Dendritic cell treated with granulocyte-macrophage colony-stimulating factor and Interleukin-4, amounts not matched to agents 40 ng/mL and 50 ng/mL, for 4 days (primary cell): ENCODE measurements around the gene AFF3.
"Not testable (repeated sequence)": the region's sequence is repeated elsewhere in the genome, so short reads cannot be mapped to it uniquely, and the experiment has no call there.

Experiments
- H3K27ac Mint-ChIP-seq: one replicate; pipeline ENCODE4 v1.8.0; 2022; ENCODE audit warnings: mild to moderate bottlenecking, mixed read lengths
- H3K27me3 Mint-ChIP-seq: one replicate; pipeline ENCODE4 v1.8.0; 2022; ENCODE audit warnings: mild to moderate bottlenecking, mixed read lengths
- H3K36me3 Mint-ChIP-seq: one replicate; pipeline ENCODE4 v1.8.0; 2022; ENCODE audit warnings: low read depth, mixed read lengths
- H3K4me1 Mint-ChIP-seq: one replicate; pipeline ENCODE4 v1.8.0; 2022; ENCODE audit warnings: low read depth, mixed read lengths
- H3K4me3 Mint-ChIP-seq: one replicate; pipeline ENCODE4 v1.8.0; 2022; ENCODE audit warnings: mild to moderate bottlenecking, moderate library complexity, mixed read lengths
- H3K9me3 Mint-ChIP-seq: one replicate; pipeline ENCODE4 v1.8.0; 2022; ENCODE audit warnings: mixed read lengths
- intact Hi-C: fragments of 100-400 bp; cut with micrococcal nuclease; formaldehyde crosslinking; loops from one replicate; pipeline ENCODE4 v1.15.0; 2022

Gene AFF3

GRCh38 chr2:99942561-99943347 lies 199.6 kb downstream of the AFF3 start:
- no peaks in the 10 kb centered on the region for H3K27me3 Mint-ChIP-seq
- H3K4me3 Mint-ChIP-seq = no peak overlapping the region
- peaks cover 8% of the 10 kb centered on the region for H3K9me3 Mint-ChIP-seq
- H3K36me3 Mint-ChIP-seq = no peaks in the 10 kb centered on the region
- peaks cover 10% of the 10 kb centered on the region for H3K4me1 Mint-ChIP-seq
- H3K27ac Mint-ChIP-seq = no peak overlapping the region
- intact Hi-C loops = no loop called here

- Mint-ChIP-seq H3K4me3 (no peak overlapping the region), H3K27ac (no peak overlapping the region), H3K9me3 (peaks cover 8% of the 10 kb centered on the region), H3K4me1 (peaks cover 10% of the 10 kb centered on the region), H3K36me3 (no peaks in the 10 kb centered on the region), H3K27me3 (no peaks in the 10 kb centered on the region)
- intact Hi-C loops = no loop called here
Measured at GRCh38 chr2:99940963-99941362, 201.4 kb downstream of the AFF3 start.

- Mint-ChIP-seq H3K4me3 (no peak overlapping the region), H3K27ac (no peak overlapping the region), H3K9me3 (peaks cover 8% of the 10 kb centered on the region), H3K36me3 (no peaks in the 10 kb centered on the region), H3K27me3 (no peaks in the 10 kb centered on the region), H3K4me1 (peaks cover 10% of the 10 kb centered on the region)
- intact Hi-C loops = no loop called here
Measured at GRCh38 chr2:99939135-99939534, 203.3 kb downstream of the AFF3 start.

GRCh38 chr2:99938250-99938649 lies 204.1 kb downstream of the AFF3 start:
- Mint-ChIP-seq H3K27me3 (no peaks in the 10 kb centered on the region), H3K9me3 (peaks cover 8% of the 10 kb centered on the region), H3K27ac (no peak overlapping the region), H3K4me1 (peaks cover 10% of the 10 kb centered on the region), H3K36me3 (no peaks in the 10 kb centered on the region), H3K4me3 (no peak overlapping the region)
- intact Hi-C loops = no loop called here

GRCh38 chr2:99936065-99936464 lies 206.3 kb downstream of the AFF3 start:
- no peaks in the 10 kb centered on the region for H3K36me3 Mint-ChIP-seq
- no peaks in the 10 kb centered on the region for H3K27me3 Mint-ChIP-seq
- no peak overlapping the region for H3K4me3 Mint-ChIP-seq
- no peak overlapping the region for H3K27ac Mint-ChIP-seq
- H3K9me3 Mint-ChIP-seq = no peaks in the 10 kb centered on the region
- H3K4me1 Mint-ChIP-seq = no peaks in the 10 kb centered on the region
- intact Hi-C loops = no loop called here

GRCh38 chr2:99935662-99936061 lies 206.7 kb downstream of the AFF3 start:
- H3K36me3 Mint-ChIP-seq = no peaks in the 10 kb centered on the region
- intact Hi-C loops = no loop called here
- H3K4me1 Mint-ChIP-seq = no peaks in the 10 kb centered on the region
- no peaks in the 10 kb centered on the region for H3K9me3 Mint-ChIP-seq
- H3K4me3 Mint-ChIP-seq = no peak overlapping the region
- H3K27ac Mint-ChIP-seq = no peak overlapping the region
- no peaks in the 10 kb centered on the region for H3K27me3 Mint-ChIP-seq

- no peak overlapping the region for H3K4me3 Mint-ChIP-seq
- no peaks in the 10 kb centered on the region for H3K27me3 Mint-ChIP-seq
- H3K36me3 Mint-ChIP-seq = no peaks in the 10 kb centered on the region
- H3K9me3 Mint-ChIP-seq = no peaks in the 10 kb centered on the region
- no peaks in the 10 kb centered on the region for H3K4me1 Mint-ChIP-seq
- no peak overlapping the region for H3K27ac Mint-ChIP-seq
- intact Hi-C loops = no loop called here
Measured at GRCh38 chr2:99933894-99934650, 208.3 kb downstream of the AFF3 start.

- H3K4me1 Mint-ChIP-seq, H3K36me3 Mint-ChIP-seq, H3K27ac Mint-ChIP-seq, H3K4me3 Mint-ChIP-seq, H3K27me3 Mint-ChIP-seq, intact Hi-C loops, H3K9me3 Mint-ChIP-seq: not testable (repeated sequence)
Measured at GRCh38 chr2:99933491-99933890, 208.9 kb downstream of the AFF3 start.

- H3K4me3 Mint-ChIP-seq = no peak overlapping the region
- no peaks in the 10 kb centered on the region for H3K9me3 Mint-ChIP-seq
- H3K4me1 Mint-ChIP-seq = peaks cover 11% of the 10 kb centered on the region
- H3K27ac Mint-ChIP-seq = no peak overlapping the region
- intact Hi-C loops = no loop called here
- H3K36me3 Mint-ChIP-seq = no peaks in the 10 kb centered on the region
- H3K27me3 Mint-ChIP-seq = no peaks in the 10 kb centered on the region
Measured at GRCh38 chr2:99928470-99929053, 213.8 kb downstream of the AFF3 start.

- H3K4me3 Mint-ChIP-seq, H3K36me3 Mint-ChIP-seq, intact Hi-C loops, H3K27me3 Mint-ChIP-seq, H3K9me3 Mint-ChIP-seq, H3K27ac Mint-ChIP-seq: not testable (repeated sequence)
- H3K4me1 Mint-ChIP-seq = peaks cover 11% of the 10 kb centered on the region
Measured at GRCh38 chr2:99927690-99928207, 214.6 kb downstream of the AFF3 start.

GRCh38 chr2:99926986-99927385 lies 215.4 kb downstream of the AFF3 start:
- H3K27me3 Mint-ChIP-seq = no peaks in the 10 kb centered on the region
- intact Hi-C loops = no loop called here
- no peak overlapping the region for H3K4me3 Mint-ChIP-seq
- H3K4me1 Mint-ChIP-seq = peaks cover 11% of the 10 kb centered on the region
- H3K27ac Mint-ChIP-seq = no peak overlapping the region
- H3K36me3 Mint-ChIP-seq = no peaks in the 10 kb centered on the region
- peaks cover 5% of the 10 kb centered on the region for H3K9me3 Mint-ChIP-seq

GRCh38 chr2:99925960-99926359 lies 216.4 kb downstream of the AFF3 start:
- intact Hi-C loops = no loop called here
- H3K27me3 Mint-ChIP-seq = no peaks in the 10 kb centered on the region
- peaks cover 11% of the 10 kb centered on the region for H3K4me1 Mint-ChIP-seq
- no peak overlapping the region for H3K4me3 Mint-ChIP-seq
- no peak overlapping the region for H3K27ac Mint-ChIP-seq
- H3K9me3 Mint-ChIP-seq = peaks cover 9% of the 10 kb centered on the region
- no peaks in the 10 kb centered on the region for H3K36me3 Mint-ChIP-seq

- Mint-ChIP-seq H3K9me3 (peaks cover 9% of the 10 kb centered on the region), H3K4me3 (no peak overlapping the region), H3K27ac (no peak overlapping the region), H3K4me1 (no peaks in the 10 kb centered on the region), H3K36me3 (no peaks in the 10 kb centered on the region), H3K27me3 (no peaks in the 10 kb centered on the region)
- intact Hi-C loops = no loop called here
Measured at GRCh38 chr2:99922664-99923063, 219.7 kb downstream of the AFF3 start.

- H3K4me3 Mint-ChIP-seq = no peak overlapping the region
- no peak overlapping the region for H3K27ac Mint-ChIP-seq
- H3K4me1 Mint-ChIP-seq = no peaks in the 10 kb centered on the region
- no peaks in the 10 kb centered on the region for H3K36me3 Mint-ChIP-seq
- intact Hi-C loops = no loop called here
- H3K9me3 Mint-ChIP-seq = peaks cover 9% of the 10 kb centered on the region
- H3K27me3 Mint-ChIP-seq = no peaks in the 10 kb centered on the region
Measured at GRCh38 chr2:99921903-99922302, 220.5 kb downstream of the AFF3 start.
